Activated CD4-positive, alpha-beta T cell treated with anti-CD3 and anti-CD28 coated beads, Interleukin-2, Interleukin-4, amounts not matched to agents 100 ng/mL and 50 ng/mL, durations not matched to agents 16 hours and 8 hours (primary cell): ENCODE results near the gene EEF1AKMT2.
"Not testable (repeated sequence)": the region's sequence is repeated elsewhere in the genome, so short reads cannot be mapped to it uniquely, and the experiment has no call there.

Source experiments
- DNase-seq: peaks from one replicate; pipeline ENCODE4 v3.0.0-alpha.2; 2020; ENCODE audit warnings: low spot score

The EEF1AKMT2 gene

DNA sequence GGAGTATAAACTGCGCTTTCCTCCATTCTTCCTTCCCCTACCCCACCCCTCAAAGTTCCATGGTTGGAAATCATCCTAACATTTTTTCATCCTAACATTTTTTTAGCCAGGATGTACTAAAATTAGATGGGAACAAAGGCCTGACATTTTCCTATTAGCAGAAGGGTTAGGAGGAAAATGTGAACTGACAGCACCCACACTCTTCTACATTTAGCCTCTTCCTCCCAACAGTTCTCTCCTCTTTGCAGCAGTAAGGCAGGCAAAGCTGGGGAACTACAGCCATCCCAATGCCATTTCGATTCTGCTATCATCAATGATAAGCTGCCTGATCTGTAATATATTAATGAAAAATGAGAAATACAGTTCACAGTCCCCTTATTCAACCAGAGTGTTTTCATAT lies 36.1 kb downstream of the EEF1AKMT2 start:
- no peak for DNase-seq

DNA sequence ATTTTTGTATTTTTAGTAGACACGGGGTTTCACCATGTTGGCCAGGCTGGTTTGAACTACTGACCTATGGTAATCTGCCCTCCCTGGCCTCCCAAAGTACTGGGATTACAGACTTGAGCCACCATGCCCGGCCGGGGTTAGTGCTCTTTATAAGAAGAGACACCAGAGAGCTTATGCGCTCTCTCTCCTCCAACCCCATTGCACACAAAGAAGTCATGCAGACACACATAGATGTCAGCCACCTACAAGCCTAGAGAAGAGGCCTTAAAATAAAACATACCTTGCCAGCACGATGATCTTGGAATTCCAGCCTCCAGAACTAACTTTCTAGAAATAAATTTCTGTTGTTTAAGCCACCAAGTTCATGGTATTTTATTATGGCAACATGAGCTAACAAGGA lies 37.5 kb downstream of the EEF1AKMT2 start:
- no peak for DNase-seq

DNA sequence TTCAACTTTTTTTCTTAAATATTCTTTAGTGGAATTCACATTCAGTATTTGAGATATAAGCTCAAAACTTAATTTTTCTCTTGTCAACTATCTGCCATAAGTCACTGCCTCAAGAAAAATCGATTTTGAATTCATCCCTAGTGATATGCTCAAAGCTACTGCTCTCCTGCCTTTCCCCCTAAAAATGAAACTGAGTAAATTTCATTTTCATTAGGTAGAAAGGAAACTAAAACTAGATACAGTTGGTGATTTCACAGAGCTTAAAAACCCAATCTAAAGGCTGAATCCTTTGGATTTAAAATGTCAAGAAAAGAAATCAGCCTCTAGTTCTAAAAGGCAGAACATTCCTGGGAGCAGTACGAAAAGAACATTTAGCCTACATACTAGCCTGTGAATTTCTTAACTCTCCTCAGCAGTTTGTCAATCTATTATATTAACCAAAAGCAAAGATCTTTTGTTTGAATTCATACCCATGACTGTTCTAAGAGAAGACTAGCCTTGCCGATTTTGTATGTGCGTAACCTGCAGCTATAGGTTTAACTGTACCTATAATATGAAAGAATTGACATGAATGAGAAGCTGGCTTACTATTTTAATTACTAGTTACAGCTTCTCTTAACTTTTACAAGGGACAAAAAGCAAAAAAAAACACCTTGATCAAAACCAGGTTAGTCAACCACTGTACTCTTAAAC lies 42.6 kb downstream of the EEF1AKMT2 start:
- no peak for DNase-seq

DNA sequence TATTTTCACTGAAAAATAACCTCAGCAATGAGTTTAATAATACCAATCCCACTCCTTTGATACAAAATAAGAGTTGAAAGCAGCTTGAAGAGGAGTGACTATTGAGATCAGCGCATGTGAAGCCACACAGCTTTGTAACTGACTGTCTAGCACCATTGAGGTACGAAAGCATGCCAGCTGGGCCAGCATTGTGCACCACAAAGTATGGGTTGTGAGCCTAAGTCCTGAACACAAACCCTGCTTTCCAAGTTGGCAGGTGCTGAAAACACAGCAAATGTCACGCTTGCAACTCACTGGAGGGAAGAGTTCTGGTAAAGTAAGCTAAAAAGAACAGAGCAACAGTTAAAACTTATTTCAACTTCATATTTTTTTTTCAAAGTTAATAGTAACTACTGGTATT lies 43.5 kb downstream of the EEF1AKMT2 start:
- DNase-seq: no peak

- no peak for DNase-seq
These were observed 43.9 kb downstream of the EEF1AKMT2 start for GRCh38 chr10:124747745-124748144.

- no peak for DNase-seq
These were observed 44.7 kb downstream of the EEF1AKMT2 start for GRCh38 chr10:124746992-124747391.

GRCh38 chr10:124746447-124746846 lies 45.2 kb downstream of the EEF1AKMT2 start:
- DNase-seq: not testable (repeated sequence)

DNA sequence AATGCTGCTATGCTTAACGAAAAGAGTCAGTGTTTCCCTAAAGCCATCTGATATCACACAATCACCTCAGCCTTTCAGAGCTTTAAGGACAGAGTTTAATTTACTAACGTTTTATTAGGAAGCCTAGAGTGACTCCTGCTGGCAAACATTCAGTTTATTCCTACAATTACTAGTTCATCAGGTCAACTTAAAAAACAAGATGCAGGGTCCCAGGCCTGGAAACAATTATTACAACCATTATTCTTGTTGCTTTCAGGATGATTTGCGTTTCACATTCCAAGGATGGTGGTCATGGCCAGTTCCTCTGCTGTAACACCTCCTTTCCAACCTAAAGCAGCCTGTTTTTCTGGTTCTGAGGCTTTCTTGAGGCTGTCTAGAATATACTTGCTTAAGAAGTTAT lies 46.0 kb downstream of the EEF1AKMT2 start:
- no peak for DNase-seq

- DNase-seq: no peak
These were observed 46.4 kb downstream of the EEF1AKMT2 start for GRCh38 chr10:124745252-124745651.

GRCh38 chr10:124744102-124745050 lies 47.3 kb downstream of the EEF1AKMT2 start, which contains the start of gene FAM53B:
Gene FAM53B (minus strand): TSS chr10:124744378. CDS start chr10:124706713, 37,665 bp downstream.
- DNase-seq: peak; percentile 75

- no peak for DNase-seq
These were observed 48.2 kb downstream of the EEF1AKMT2 start for GRCh38 chr10:124743191-124744101.

DNA sequence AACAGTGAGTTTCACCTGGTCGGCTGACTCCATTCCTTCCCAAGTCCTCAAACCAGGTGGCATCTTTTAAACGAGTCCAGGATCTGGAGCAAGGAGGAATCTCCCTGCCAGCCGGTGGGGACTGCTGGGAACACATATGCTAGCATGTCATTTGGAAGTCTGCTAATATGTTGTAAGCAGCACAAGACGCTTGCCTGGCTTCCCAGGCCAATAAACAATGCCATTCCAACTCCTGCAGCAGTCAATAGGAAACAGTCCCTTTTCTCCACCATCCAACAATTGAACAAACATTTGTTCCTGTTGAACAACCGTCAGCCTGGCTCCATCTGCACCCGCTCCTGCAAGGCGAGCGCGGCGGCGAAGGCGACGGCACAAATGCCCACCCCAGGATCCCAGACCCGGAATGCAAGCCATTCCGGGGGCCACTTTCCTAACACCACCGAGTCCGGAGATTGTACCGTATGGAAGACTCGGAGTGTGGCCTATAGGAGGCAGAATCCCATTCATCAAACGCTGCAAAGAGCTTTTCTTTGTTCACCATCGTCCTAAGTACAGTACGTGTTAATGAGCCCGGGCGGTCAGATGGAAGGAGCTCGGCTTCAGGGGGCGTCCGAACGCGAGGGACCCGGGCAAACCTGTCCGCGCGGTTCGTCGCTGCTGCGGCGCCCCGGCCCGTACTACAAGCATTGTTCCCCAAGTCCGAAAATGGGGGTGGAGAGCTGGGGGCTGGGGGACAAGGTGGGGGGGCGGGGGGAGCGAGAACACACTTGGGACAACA lies 49.1 kb downstream of the EEF1AKMT2 start:
- DNase-seq: no peak

DNA sequence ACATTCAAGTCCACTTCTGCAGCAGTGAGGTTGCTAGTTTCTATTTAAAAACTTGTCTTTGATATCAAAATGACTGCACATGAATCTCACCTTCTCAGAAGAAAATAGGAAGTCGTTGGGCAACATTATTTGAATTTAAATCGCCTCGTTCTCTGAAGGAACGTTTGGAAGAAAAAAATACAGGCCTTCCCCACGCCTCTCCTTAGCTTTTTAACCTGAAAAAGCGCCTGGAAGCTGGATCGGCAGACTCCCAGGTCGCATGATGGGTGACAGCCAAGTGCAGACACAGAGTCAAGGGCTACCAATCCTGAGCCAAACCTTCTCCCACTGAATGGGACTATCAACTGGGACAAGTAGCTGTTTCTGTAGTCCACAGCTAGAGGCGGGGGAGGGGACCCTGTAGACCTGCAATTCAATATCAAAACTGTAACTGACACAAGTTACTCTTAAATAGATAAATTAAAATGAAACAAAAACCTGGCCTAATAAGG lies 49.7 kb downstream of the EEF1AKMT2 start:
- DNase-seq: no peak

- peak; percentile 75 for DNase-seq
These were observed 50.3 kb downstream of the EEF1AKMT2 start for GRCh38 chr10:124741281-124741921.

DNA sequence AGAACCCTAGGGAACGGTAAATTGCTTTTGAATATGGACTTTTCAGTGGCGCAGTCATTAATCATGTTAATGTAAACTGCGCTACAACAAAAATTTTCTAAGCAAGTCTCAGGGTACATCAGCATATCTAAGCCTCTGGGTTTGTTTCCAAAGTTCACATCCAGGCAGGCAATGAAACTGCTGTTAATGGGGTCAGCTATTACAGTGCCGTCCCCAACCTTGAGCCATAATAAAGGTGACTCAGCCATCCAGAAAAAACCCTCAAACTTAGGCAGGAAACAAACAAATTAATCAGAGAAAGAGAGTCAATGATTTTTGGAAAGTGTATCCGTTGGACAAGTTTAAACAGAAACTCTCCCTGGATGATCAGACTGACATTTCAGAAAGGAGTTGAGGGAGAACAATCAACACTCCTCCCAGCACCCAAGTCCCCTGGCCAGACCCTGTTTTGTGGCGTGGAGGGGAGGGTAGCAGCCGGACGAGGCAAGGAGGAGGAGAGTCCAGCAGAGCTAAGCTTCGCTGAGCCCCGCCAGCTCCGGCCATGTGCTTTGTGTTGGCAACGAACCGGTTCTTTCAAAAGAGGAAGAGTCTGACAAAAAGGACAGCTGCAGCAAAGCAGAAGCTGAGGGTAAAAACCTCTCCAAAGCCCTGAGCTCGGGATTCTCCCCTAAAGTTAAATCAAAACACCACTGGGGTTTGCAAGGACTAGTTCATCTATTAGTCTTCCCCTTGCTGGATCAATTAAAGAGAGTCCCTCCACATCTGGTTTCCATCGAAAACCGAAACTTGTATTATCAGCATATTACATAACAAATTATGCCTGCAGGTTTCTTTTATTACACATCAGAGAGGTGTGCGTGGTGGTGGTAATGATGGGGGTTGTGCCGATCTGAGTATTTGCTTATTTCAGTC lies 51.1 kb downstream of the EEF1AKMT2 start:
- no peak for DNase-seq

DNA sequence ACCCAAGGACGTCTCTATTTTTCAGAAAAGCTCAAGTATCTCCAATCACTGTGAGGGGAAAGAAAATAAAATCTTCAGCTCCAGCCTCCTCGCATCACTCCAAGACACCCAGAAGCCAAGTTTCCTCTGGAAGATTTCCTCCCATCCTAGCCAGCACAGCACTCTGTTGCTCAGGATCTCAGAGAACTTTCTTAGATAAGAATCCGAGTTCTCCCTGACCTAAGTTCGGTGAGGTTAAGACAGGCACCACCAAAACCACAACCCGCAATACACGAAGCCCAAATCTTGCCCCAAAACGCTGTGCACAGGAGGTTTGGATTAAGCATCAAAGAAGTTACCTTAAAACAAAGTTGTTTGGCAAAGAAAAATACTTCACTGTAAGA lies 51.7 kb downstream of the EEF1AKMT2 start:
- no peak for DNase-seq

- DNase-seq: no peak
These were observed 52.4 kb downstream of the EEF1AKMT2 start for GRCh38 chr10:124739119-124739921.

- no peak for DNase-seq
These were observed 53.2 kb downstream of the EEF1AKMT2 start for GRCh38 chr10:124738441-124738840.

- no peak for DNase-seq
These were observed 54.0 kb downstream of the EEF1AKMT2 start for GRCh38 chr10:124737708-124738107.
